Measurements from ENCODE around the gene REG4. TPM values are rescaled to one million over a fixed set of nuclear protein-coding genes. Genes with fewer than 3 reads are reported as not detected.
"Not testable (repeated sequence)": the region's sequence is repeated elsewhere in the genome, so short reads cannot be mapped to it uniquely, and the experiment has no call there.

Gene REG4
- polyA plus RNA-seq, 1 of the 3 experiments (the other 2 are of a cell fraction): not detected

DNA sequence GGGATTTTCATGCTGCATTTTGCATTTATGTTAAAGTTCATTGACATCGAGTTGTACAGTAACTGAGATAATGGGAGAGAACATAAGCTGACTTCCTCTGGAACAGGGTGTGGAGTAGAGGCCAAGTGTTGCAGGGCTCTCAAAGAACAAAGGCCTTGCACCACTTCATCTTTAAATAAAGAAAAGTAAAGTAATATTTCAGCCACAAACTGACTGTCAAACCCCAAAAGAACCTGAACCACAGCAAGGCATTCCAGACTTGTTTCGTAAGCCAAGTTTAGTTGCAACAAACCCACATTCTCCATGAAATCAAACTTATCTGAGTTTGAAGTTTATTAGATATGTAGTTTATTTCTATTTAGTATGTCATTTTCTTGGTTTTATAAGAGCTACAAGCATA lies 23.5 kb downstream of the REG4 start:
- Histone ChIP-seq H3K4me2 (no peak overlapping the region), H3K9ac (no peak overlapping the region), H2AFZ (ENCODE audit: low read depth) (no peak overlapping the region), H3K9me3 (no peaks in the 10 kb centered on the region), H4K20me1 (ENCODE audit: insufficient read depth) (no peaks in the 10 kb centered on the region), H3F3A (replicated peaks; ENCODE audit: insufficient read depth) (no peaks in the 10 kb centered on the region), H3K79me2 (ENCODE audit: insufficient read depth) (no peaks in the 10 kb centered on the region), H3K36me3 (replicated peaks in 1 of 2; ENCODE audit: control insufficient read depth in 1 of 2, insufficient read depth in 2 of 2, low read length in 1 of 2) (no peaks in the 10 kb centered on the region), H3K4me3 (ENCODE audit: low read depth in 2 of 2, low read length in 1 of 2) (no peak overlapping the region), H3K27ac (ENCODE audit: low read depth in 2 of 2, low read length in 1 of 2) (no peak overlapping the region), H3K9me2 (no peaks in the 10 kb centered on the region), H3K4me1 (ENCODE audit: control insufficient read depth in 1 of 2, insufficient read depth in 2 of 2, low read depth in 1 of 2, low read length in 1 of 2) (no peaks in the 10 kb centered on the region), H3K27me3 (ENCODE audit: insufficient read depth) (peaks cover 4% of the 10 kb centered on the region; the same call in 1 of the 2 replicates)
- POLR2A ChIA-PET: no interaction called here
- 62% methylated on average over 2 of the region's 2 CpGs for WGBS (ENCODE audit: low lambda C conversion rate)
- TF ChIP-seq, protein P1, sequence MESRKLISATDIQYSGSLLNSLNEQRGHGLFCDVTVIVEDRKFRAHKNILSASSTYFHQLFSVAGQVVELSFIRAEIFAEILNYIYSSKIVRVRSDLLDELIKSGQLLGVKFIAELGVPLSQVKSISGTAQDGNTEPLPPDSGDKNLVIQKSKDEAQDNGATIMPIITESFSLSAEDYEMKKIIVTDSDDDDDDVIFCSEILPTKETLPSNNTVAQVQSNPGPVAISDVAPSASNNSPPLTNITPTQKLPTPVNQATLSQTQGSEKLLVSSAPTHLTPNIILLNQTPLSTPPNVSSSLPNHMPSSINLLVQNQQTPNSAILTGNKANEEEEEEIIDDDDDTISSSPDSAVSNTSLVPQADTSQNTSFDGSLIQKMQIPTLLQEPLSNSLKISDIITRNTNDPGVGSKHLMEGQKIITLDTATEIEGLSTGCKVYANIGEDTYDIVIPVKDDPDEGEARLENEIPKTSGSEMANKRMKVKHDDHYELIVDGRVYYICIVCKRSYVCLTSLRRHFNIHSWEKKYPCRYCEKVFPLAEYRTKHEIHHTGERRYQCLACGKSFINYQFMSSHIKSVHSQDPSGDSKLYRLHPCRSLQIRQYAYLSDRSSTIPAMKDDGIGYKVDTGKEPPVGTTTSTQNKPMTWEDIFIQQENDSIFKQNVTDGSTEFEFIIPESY (IDR thresholded peaks at IDR 0.05; ENCODE audit: borderline replicate concordance, low read depth): no peak
- TF ChIP-seq TEAD4 (IDR thresholded peaks at IDR 0.05; ENCODE audit: borderline replicate concordance, insufficient read depth) (no peak), NRF1 (IDR thresholded peaks at IDR 0.05; ENCODE audit: low read depth, low read length) (no peak), USF2 (IDR thresholded peaks at IDR 0.05; ENCODE audit: borderline replicate concordance, low read depth, low read length) (no peak), YY1 (IDR thresholded peaks at IDR 0.05; ENCODE audit: low read depth) (no peak), RXRA (IDR thresholded peaks at IDR 0.05; ENCODE audit: borderline replicate concordance, low read depth) (no peak), POLR2AphosphoS5 (IDR thresholded peaks at IDR 0.05; ENCODE audit: low read depth, low read length) (no peak), GABPA (IDR thresholded peaks at IDR 0.05; ENCODE audit: low read depth) (no peak), RFX5 (IDR thresholded peaks at IDR 0.05; ENCODE audit: low read length) (no peak), REST (IDR thresholded peaks at IDR 0.05; ENCODE audit: low read depth, low read length) (no peak), TCF12 (IDR thresholded peaks at IDR 0.05) (no peak), PBX3 (IDR thresholded peaks at IDR 0.05) (no peak), EP300 (IDR thresholded peaks at IDR 0.05; ENCODE audit: borderline replicate concordance in 1 of 2, low read depth in 1 of 2, low read length in 1 of 2) (no peak), ELF1 (IDR thresholded peaks at IDR 0.05) (no peak), JUND (IDR thresholded peaks at IDR 0.05) (no peak), MEF2A (IDR thresholded peaks at IDR 0.05; ENCODE audit: borderline replicate concordance, low read depth) (no peak), SIN3A (IDR thresholded peaks at IDR 0.05; ENCODE audit: borderline replicate concordance, low read depth, low read length) (no peak), FOSL2 (IDR thresholded peaks at IDR 0.05; ENCODE audit: borderline replicate concordance, low read depth) (no peak)
- TF ChIP-seq, protein P2, sequence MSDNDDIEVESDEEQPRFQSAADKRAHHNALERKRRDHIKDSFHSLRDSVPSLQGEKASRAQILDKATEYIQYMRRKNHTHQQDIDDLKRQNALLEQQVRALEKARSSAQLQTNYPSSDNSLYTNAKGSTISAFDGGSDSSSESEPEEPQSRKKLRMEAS (IDR thresholded peaks at IDR 0.05; ENCODE audit: low read depth): no peak
- DNase-seq: no peak
- CTCF ChIA-PET: interaction anchor here (1.8 kb wide), 1 partner anchor 43 kb away, joined by 4 read pairs; no protein-coding TSS in a partner anchor

GRCh38 chr1:119786473-119787050 lies 24.7 kb downstream of the REG4 start:
- WGBS (ENCODE audit: low lambda C conversion rate): 77% methylated on average over 3 of the region's 4 CpGs

More at GRCh38 chr1:119786473-119787050, 24.7 kb downstream of the REG4 start:
- POLR2A ChIA-PET; H3K9me2 ChIP-seq; H3K4me3 ChIP-seq (ENCODE audit: low read depth in 2 of 2, low read length in 1 of 2); H4K20me1 ChIP-seq (ENCODE audit: insufficient read depth); H3K4me1 ChIP-seq (ENCODE audit: control insufficient read depth in 1 of 2, insufficient read depth in 2 of 2, low read depth in 1 of 2, low read length in 1 of 2); H2AFZ ChIP-seq (ENCODE audit: low read depth); H3K79me2 ChIP-seq (ENCODE audit: insufficient read depth); H3K9ac ChIP-seq; H3F3A ChIP-seq (replicated peaks; ENCODE audit: insufficient read depth); H3K27me3 ChIP-seq (ENCODE audit: insufficient read depth); H3K27ac ChIP-seq (ENCODE audit: low read depth in 2 of 2, low read length in 1 of 2); DNase-seq; H3K9me3 ChIP-seq; H3K4me2 ChIP-seq; H3K36me3 ChIP-seq (replicated peaks in 1 of 2; ENCODE audit: control insufficient read depth in 1 of 2, insufficient read depth in 2 of 2, low read length in 1 of 2): not testable (repeated sequence)
- CTCF ChIA-PET: interaction anchor here (1.8 kb wide), 1 partner anchor 9 kb away, joined by 4 read pairs; no protein-coding TSS in a partner anchor

All from SK-N-SH (cell line).